ENCODE data around the gene MMAB.

MMAB gene

GRCh38 chr12:109573029-109573913 is at the start of gene MMAB, which contains the start of gene MVK:
Gene MMAB, minus strand, starts transcription at chr12:109573504. Its CDS starts 24 bp downstream, at chr12:109573480.
Gene MVK, plus strand, starts transcription at chr12:109573794. Its CDS starts 1,029 bp downstream, at chr12:109574823.
- peak; percentile 99 for DNase-seq (ENCODE audit: low spot score)

GRCh38 chr12:109621901-109622364 is 48.6 kb upstream of the MMAB start:
- DNase-seq (ENCODE audit: low spot score), result no peak

DNA sequence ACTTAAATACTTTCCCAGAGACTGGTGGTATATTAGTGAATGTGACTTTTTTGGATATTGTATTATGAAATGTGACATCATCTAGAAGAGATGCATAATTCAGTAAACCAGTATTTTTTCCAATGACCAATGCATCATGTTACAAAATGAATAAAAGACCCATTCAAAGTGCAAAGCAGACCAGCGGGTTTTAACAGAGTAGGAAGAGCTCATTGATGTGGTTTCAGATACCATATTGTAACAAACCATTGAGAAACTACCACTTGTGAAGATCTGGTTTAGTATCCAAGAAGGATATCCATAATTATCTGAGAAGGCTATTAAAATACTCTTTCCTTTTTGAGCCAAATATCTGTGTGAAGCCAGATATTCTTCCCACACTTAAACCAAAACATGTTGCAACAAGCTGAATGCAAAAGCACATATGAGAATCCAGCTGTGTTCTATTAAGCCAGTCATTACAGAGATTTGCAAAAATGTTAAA is 47.9 kb upstream of the MMAB start:
- peak; percentile 71 for DNase-seq (ENCODE audit: low spot score)

DNA sequence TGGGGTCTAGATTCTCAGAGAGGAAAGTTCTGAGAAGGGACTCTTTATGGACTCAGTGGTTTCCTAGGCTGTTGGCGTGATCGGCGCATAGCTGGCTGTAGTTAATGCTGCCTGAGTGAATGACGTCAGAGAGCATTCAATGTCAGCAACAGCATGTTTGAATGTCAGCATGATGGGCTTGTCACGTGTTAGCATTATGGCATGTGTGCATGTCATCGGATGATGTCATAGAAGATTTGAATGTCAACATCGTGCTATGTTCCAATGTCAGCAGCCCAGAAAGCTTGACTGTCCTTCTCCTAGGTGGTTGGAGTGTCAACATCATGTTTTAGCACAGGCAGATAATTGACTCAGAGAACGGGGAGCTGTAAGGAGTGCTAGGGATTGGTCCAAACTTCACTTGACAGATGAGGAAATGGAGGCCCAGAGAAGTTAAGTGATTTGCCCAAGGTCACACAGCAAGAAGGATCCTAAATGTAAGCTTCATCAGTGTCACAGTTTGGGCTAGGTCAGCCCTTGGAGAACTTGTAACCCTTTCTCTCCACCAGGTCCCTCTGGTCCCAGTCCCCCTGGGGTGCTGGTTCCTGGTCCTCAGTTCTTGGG is 45.8 kb upstream of the MMAB start:
- no peak for DNase-seq (ENCODE audit: low spot score)

DNA sequence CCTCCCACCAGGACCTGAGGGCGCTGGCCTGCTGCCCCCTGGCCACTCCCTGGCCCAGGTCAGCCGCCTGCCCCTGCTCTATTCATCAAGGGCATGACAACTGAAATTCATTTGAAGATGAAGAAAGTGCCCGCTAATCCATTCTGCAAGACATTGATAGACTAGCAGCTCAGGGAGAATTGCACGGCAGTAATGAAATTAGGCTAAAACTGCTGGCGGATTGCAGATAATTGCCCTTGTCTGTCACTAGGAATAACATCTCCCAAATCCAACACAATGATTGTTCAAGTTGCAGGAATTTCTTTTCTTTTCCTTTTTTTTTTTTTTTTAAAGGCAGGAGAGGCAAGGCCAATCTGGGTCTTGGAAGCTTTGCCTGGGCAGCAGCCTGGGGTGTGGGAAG is 44.8 kb upstream of the MMAB start:
- DNase-seq (ENCODE audit: low spot score), result no peak

DNA sequence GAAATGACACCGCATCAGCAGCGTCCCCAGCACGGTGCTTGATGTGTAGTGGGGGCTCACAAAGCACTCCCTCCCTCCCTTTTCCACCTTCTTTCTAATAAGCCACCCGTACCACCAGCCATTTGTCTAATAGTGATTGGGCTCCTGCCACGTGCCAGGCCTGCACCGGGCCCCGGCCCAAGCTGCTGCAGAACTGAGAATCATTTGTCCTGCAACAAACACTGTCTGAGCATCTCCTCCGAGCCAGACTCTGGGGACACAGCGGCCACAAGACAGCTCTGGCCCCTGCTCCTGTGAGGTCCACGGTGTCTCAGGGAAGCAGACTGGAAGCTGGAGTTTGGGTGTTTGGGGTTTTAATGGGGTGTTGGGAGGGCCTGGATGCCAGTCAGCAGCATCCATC is 44.2 kb upstream of the MMAB start:
- DNase-seq (ENCODE audit: low spot score), result peak; percentile 93

- DNase-seq (ENCODE audit: low spot score), result no peak
Observed at GRCh38 chr12:109615556-109616229, 42.4 kb upstream of the MMAB start.

DNA sequence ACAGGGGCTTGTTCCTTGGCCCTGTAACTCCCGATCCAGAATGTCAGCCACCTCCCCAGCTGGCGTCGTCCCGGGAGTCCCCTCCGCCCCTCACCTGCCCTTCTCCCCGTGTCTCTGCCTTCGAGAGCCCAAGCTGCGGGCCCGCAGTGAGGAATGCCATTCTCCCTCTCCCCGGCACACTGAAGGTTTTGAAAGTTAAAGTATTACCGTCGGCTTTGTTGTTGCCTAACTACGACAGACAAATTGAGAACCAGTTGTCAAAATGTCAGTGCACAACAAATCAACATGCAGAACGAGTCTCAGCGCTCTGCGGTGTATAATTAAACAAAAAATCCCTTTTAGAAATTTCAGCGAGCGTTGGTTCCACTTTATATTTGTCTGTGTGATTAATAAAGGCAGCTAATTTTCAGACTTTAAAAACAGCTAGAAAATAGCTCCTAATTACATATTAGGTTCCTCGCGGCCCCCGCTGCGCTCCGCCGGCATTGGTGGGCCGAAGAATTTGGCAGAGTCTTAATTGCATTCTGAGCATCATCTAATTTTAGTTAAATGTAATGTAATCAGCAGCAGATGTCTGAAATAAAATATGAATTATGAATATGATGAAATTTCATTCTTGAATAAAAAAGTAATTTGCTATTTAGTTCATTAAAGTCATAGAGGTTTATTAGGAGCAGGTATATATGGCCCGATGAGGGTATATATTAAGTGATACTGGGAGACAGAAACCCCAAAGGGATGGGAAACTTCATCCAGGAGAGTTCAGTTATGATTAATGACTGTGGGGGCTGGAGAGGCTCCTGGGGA is 40.5 kb upstream of the MMAB start:
- no peak for DNase-seq (ENCODE audit: low spot score)

- no peak for DNase-seq (ENCODE audit: low spot score)
Observed at GRCh38 chr12:109612975-109613502, 39.7 kb upstream of the MMAB start.

DNA sequence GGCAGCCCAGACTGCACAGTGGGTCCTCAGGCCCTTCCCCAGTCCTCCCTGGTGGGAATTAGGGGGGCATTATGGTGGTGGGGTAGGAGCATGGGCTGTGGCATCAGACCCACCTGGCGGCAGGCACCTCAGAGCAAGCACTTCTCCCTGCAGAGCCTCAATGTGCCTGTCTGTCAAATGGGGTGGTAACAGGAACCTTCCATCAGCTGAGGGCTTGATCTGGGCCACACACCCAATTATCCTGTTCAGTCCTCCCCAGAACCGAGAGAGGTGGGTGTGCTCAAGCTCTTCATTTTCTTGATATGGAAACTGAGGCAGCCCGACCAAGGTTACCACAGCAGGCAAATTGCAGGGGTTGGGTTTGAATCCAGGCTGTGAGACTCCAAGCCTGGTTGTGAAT is 38.7 kb upstream of the MMAB start:
- DNase-seq (ENCODE audit: low spot score), result no peak

DNA sequence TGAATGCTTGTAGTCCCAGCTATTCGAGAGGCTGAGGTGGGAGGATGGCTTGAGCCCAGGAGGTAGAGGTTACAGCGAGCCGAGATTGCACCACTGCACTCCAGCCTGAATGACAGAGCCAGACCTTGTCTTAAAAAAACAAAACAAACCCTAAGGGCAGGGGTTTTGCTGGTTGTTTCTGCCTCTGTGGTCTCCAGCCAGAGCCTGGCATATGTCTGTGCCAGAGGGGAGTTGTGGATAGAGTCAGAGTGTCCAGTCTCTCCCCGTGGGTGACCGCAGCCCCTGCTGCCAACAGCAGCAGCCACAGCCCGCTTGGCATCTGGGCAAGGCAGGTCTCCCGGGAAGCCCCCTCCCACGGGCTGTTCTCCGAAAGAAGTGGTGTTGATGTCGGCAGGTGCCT is 37.9 kb upstream of the MMAB start:
- no peak for DNase-seq (ENCODE audit: low spot score)

DNA sequence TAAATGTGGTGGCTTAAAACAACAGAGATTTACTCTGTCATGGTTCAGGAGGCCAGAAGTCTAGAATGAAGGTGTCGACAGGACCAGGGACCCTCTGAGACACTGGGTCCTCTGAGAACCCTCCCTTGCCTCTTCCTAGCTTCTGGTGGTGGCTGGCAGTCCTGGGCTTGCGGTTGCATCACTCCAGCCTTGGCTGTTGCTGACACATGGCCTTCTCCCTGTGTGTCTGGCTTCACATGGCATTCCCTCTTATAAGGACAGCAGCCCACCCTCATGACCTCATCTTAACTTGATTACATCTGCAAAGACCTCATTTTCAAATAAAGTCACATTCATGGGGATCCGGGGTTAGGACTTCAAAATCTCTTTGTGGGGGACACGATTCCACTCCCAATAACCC is 37.2 kb upstream of the MMAB start:
- no peak for DNase-seq (ENCODE audit: low spot score)

DNA sequence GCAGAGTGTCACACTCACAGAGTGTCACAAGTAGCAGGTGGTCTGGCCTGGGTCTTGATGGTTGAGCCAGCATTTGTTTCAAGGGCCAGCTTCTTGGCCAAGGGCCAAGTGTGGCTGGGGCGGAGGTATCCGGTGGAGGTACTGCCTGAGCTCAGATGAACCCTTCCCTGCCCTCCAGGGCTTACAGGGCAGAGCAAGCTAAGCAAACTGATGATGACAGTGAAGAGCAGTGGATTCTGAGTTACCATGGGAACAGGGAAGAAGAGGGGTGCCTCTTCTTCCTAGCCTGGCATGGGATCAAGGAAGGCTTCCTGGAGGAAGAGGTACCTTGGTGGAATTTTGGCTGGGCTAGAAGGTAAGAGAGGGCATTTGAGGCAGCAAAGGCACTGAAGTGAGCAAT is 36.0 kb upstream of the MMAB start:
- DNase-seq (ENCODE audit: low spot score), result no peak

- DNase-seq (ENCODE audit: low spot score), result no peak
Observed at GRCh38 chr12:109608793-109609192, 35.5 kb upstream of the MMAB start.

- DNase-seq (ENCODE audit: low spot score), result no peak
Observed at GRCh38 chr12:109608270-109608669, 35.0 kb upstream of the MMAB start.

- no peak for DNase-seq (ENCODE audit: low spot score)
Observed at GRCh38 chr12:109607618-109608017, 34.3 kb upstream of the MMAB start.

DNA sequence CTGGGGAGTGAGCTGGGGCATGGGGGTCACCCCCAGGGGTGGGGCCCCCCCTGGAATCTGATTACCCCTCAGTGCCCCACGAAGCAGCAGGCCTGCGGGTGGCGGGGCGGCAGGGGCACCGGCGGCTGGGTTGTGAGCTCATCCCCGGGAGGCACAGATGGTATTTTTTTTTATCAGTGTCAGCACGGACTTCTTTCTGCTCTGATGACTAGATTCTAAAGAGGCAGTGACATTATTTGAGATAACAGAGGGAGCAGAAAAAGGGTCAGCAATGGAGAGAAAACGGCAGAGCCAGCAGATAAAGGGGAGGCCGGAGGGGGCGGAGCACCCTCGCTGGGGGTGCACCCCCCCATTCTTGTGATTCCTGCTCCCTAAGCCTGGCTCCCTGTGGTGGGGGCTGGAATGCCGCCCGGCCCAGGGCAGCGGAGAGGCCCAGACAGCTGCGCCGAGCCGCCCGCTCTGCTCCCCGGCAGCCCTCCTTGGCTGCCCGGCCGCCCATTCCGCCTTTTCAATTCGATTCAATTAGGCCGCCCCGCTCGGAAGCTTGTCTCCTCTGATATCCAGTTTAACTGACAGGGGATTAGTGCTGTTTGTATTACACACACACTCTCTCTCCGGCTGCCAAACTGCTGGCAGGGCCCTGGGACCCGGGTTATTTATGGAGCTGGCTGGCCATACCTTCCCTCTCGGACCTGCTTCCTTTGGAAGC is 33.2 kb upstream of the MMAB start:
- DNase-seq (ENCODE audit: low spot score), result peak; percentile 75

DNA sequence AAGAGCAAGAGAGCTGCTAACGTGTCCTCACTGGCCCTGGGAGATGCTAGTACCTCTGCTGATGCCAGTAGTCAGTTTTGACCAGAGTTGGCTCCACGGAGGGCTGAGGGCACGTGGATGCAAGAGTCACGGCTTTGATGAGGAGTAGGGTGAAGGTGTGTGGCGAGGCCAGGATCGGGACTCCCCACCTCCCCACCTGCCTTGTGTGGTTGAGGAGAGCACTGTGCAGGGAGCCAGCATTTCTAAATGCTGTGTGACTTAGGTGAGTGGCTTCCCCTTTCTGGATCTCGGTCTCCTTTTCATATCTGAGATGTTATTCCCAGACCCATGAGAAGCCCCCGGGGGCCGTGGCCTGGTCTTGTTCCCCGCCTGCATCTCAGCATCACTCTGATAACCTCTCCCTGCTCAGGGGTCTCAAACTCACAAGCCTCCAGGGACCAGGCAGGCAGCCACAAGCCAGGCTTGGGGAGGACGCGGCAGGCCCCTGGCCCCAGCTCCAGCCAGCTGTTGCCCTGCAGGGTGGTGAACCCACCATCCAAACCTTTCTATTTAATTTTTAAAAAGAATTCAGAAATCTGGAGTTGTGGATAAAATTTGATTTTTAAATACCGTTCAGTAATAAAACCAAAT is 32.4 kb upstream of the MMAB start:
- DNase-seq (ENCODE audit: low spot score), result no peak

GRCh38 chr12:109605016-109605415 is 31.7 kb upstream of the MMAB start:
- no peak for DNase-seq (ENCODE audit: low spot score)

- no peak for DNase-seq (ENCODE audit: low spot score)
Observed at GRCh38 chr12:109604132-109604585, 30.9 kb upstream of the MMAB start.

All from pons (tissue), 1 donor.